Non-pigmented ciliary epithelial cell (primary cell): ENCODE measurements around the gene KDM1A.

Experiments
- DNase-seq: peaks from one replicate; pipeline ENCODE4 v3.0.0-alpha.2; 2010; ENCODE audit warnings: low read depth

Gene KDM1A

DNA sequence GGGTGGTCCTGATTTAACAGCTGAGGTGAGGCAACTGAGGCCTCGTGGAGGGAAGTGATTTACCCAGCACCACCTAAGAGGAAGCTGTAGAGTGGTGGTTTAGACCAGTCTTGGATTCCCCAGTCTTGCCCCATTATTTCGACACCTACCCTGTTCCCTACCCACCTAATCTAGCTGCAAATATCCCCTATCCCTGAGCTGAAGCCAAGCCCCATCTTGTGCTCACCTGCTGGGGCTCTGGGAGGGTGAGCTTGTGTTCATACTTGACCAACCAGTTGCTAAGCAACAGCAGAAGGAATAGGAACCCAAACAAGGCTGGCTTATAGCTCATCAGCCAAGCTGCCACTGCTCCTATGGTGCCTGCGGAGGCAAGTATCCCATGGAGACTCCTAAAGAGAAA is 5.6 kb upstream of the KDM1A start:
- DNase-seq = no peak

DNA sequence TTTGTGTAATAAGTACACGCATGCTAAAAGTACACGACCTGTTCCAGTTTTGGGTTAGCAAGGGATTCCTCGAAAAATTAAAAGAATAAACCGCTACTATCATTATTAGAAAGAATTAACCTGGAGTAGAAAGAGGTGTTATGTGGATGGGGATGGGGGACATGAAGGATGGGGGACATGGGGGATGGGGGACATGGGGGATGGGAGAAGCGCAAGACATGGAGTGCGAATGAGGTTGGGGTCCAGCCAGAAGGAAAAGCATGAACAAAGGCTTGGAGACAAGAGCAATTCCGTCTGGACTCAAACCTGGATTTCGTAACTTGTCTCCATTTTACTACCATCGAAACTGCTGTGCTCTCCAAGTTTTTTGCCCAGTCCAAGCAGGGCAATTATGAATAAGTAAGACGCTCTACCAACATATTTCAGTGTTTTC is 591 bp upstream of the KDM1A start:
- no peak for DNase-seq

DNA sequence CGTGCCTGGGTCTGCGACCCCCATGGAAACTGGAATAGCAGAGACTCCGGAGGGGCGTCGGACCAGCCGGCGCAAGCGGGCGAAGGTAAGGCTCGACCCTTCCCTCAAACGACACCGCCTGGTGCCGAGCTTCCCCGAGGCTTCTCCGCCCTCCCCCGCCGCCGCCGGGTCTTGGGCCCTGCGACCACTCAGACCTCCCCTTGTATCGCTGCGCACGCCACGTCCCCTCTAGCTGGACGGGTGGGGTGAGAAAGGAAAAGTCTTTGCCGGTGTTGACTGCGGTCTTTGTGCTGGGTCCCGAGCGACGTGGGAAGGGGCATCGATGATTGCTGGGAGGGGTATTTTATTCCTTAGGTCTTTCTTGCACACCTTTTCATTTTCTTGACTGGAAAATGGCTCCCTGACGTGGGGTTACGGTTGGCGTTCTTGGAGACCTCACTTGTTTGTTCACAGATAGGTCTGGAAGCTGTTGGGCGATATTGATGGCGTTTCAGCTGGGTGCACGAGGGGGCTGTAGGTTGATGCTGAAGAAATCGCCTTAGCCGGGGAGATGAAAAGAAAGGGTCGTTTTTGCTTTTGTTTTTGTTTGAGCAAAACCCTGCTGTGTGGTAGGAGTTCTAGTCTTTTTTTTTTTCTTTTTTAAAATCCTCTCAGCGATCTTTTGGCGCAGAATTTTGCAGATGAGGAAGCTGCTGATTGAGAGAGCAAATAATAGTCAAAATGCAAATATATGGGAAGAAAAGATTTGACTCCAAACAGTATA is 776 bp downstream of the KDM1A start:
- no peak for DNase-seq

DNA sequence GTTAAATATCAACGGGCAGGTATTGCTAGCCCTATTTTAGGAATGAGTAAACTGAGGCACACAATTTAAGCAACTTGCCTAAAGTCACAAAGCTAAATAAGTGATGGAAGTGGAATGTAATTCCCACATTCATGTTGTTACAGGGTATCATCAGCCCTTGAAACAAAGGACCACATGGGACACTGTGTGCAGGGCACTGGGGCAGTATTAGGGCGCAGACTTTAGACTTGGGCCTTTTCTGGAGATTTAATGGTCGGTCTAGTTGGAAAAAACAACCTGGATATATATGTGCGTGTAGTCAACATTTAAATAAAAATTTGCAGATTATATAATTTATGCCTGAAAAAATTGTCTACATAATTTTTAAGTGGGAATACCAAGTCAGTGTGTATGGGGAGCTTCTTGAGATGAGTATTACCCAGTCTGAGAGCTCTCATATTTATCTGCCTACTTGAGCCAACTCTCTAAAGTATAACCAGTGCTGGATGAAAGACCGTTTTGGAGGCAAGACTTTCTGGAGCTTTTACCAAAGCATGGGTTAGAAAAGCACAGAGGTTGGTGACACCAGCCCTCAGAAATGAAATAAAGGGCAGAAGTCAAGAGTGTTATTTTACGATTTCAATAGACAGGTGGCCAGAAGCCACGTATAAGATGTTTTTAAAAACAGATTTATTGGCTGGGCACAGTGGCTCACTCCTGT is 1.6 kb downstream of the KDM1A start:
- DNase-seq = no peak

DNA sequence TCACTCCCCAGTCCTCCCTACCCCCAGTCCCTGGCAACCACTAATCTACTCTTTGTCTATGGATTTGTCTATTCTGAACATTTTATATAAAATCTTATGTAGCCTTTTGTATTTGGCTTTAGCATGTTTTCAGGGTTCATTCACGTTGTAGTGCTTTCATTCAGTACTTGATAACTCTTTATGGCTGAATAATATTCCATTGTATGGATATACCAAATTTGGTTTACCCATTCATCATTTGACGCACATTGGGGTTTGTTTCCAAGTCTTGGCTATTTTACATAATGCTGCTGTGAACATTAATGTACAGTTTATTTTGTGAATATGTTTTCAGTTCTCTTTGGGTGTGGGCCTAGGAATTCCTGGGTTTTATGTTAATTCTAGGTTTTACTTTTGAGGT is 2.6 kb downstream of the KDM1A start:
- DNase-seq = no peak

DNA sequence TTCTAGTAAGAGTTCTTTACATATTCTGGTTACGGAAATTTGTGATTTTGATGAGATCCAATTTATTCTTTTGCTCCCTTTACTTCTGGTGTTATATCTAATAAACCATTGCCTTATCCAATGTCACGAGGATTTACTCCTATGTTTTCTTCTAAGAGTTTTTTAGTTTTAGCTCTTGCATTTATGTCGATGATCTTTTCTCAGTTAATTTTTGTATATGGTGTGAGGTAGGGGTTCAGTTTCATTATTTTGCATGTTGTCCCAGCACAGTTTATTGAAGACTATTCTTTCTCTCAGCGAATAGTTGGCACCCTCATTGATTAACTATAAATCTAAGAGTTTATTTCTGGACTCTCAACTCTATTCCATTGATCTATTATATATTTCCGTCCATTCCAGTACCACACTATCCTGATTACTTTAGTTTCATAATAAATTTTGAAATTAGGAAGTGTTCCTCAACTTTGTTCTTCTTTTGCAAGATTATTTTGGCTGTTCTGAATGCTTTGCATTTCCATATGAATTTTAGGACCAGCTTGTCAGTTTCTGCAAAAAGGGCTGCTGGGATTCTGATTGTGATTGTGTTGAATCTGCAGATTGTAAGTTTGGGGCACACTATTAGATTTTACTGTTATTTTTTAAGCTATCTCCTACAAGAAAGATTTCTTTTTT is 4.0 kb downstream of the KDM1A start:
- DNase-seq = no peak

DNA sequence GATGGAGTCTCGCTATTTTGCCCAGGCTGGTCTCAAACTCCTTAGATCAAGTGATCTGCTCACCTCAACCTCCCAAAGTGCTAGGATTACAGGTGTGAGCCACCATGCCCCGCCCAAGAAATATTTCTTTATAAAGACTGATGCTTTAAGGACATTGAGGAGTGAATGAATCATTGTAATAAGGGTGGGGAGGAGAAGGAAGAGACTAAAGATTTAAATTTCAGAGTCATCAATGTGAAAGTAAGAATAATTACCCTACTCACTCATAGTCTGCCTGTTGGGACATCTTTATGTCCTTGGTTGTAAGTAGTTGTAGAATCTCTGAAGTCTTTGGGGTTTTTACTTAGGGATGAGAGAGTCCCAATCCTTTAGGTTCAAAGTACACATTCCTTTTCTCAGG is 7.3 kb downstream of the KDM1A start:
- DNase-seq = no peak

DNA sequence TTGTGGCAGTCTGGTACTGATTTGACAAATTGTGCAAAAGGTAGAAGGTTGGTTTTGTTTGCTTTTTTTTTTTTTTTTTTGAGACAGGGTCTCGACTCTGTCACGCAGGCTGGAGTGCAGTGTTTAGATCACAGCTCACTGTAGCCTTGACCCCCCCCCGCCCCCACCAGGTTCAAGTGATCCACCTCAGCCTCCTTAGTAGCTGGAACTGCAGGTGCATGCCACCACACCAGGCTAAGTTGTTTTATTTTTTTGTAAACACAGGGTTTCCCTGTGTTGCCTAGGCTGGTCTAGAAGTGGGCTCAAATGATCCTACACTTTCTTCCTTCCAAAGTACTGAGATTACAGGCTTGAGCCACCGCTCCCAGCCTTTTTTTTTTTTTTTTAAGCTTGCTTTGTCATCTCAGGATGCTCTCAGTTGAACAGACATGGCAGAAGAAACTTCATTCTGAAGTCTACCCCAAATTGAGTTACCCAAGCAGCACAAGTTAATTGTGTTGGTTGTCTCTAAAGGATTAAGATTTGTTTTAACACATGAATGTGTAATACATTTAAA is 8.2 kb downstream of the KDM1A start:
- DNase-seq = no peak

DNA sequence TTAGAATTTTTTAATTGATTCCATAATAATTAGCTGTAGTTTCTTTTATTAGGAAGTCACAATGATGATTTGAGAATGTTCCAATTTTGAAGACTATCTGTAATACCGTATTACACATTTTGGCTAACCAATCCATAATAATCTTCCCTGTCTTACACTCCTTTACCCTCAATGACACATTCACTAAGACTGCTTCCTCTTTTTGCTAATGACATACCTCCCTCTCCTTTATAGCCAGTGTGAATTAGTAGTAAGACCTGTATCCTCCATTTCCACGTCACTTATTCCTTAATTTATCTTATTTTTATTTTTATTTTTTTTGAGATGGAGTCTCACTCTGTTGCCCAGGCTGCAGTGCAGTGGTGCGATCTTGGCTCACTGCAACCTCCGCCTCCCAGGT is 10.1 kb downstream of the KDM1A start:
- no peak for DNase-seq

DNA sequence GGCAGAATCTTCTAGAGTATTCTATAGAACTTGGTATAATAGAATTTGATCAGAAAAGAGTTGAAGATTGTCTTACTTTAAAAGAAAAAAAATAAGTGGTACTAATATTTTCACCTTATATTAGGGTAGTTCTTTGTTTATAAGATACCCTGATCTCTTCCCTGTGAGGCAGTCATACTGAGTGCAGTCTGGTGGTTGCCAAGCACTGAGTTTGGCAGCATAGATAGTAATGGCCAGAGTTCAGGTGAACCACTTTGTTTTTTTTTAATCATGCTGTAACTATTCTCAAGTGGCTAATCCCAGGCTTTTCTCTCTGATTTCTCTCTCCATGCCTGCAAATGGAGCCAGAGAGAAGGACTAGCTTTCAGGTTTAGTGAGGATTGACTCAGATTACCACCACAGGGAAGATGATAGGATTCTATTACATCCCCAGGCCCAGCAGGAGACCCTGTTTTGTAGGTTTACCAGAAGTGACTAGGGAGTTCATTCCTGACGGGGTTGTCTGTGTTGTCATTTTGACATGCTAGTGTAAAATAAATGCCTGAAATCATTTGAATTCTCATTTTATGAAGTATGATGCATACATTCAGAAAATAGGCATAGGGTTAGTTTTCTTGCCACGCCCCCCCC is 16.7 kb downstream of the KDM1A start:
- no peak for DNase-seq

DNA sequence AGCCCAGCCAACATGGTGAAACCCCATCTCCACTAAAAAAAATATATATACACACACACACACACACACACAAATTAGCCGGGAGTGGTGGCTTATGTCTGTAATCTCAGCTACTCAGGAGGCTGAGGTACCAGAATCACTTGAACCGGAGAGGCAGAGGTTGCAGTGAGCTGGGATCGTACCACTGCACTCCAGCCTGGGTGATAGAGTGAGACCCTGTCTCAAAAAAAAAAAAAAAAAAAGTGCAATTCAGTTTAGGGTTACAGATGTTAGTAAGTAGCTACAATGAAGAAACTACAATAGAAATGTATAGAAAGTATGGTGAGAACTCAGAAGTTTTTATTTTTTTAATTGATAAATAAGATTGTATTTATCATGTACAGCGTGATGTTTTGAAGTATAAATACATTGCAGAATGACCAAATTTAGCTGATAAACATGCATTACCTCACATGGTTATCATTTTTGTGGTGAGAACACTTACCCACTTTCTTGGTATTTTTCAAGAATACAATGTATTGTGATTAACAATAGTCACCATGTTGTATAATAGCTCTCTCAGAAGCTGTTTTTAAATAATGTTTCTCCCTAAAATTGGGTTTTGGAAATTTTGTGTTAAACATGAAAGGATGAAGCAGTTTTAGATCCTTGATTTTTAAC is 17.9 kb downstream of the KDM1A start:
- DNase-seq = no peak

DNA sequence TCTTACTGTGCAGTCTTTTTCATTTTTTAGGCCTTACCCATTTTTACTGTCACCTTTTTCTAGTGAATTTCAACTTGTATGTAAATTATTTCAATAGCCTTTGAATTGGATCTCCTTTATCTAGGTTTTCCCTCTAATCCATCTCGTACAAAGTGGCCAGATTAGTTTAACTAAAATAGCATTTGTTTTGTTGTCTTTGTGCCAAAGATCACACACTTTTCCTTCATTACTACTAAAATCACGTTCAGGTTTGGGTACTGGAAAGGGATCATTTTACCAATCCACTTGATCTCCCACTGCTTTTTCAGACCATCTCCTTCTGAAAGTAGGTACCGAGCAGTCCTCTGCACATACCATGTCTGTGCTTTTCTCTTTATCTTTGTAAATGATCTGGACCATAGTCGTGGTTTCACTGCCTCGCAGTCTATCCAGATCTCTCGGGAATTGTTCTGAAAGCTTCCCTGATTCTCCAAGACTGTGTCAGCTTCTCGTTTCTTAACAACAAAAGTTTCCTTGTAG is 20.1 kb downstream of the KDM1A start:
- DNase-seq = no peak

DNA sequence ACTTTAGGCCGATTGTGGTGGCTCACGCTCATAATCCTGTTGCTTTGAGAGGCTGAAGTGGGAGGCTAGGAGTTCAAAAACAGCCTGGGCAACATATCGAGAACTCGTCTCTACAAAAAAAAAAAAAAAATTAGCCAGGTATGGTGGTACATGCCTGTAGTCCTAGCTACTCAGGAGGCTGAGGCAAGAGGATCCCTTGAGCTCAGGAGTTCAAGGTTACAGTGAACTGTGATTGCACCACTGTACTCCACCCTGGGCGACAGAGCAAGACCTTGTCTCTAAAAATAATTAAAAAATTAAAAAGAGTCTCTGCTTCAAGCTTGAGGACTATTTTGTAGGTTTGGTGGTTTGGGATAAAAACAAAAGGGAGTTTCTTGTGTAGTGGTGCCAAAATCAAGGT is 21.2 kb downstream of the KDM1A start:
- no peak for DNase-seq

DNA sequence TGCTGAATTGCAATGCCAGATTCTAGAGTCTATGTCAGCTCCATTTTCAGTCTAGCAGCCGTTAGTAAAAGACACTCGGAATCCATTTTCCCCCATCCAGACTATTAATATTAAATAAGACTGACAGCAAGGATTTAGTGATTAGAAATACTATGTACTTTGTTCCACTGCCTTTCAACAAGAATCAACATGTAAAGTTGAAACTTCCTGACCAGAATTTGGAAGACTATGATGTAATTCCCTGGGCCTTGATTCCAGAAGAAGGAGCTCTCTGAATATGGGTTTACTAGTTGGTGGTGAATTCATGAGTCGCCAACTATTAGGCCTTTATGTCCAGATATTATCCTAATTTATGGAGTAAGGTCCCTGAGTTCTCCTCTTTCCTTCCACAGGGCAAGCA is 24.8 kb downstream of the KDM1A start:
- DNase-seq = no peak

DNA sequence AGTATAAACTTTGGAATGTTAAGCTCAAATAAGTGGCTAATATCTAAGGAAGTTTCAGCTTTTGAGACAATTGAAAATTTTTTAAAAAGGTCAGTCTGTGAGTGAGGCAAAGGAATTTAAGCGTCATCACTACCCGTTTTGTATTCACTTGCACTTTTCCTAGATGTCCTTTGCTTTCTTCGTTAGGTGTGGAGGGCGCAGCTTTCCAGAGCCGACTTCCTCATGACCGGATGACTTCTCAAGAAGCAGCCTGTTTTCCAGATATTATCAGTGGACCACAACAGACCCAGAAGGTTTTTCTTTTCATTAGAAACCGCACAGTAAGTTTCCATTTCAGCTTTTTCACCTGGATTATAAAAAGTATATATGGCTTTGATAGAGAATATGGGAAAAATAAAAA is 30.9 kb downstream of the KDM1A start:
- DNase-seq = no peak

DNA sequence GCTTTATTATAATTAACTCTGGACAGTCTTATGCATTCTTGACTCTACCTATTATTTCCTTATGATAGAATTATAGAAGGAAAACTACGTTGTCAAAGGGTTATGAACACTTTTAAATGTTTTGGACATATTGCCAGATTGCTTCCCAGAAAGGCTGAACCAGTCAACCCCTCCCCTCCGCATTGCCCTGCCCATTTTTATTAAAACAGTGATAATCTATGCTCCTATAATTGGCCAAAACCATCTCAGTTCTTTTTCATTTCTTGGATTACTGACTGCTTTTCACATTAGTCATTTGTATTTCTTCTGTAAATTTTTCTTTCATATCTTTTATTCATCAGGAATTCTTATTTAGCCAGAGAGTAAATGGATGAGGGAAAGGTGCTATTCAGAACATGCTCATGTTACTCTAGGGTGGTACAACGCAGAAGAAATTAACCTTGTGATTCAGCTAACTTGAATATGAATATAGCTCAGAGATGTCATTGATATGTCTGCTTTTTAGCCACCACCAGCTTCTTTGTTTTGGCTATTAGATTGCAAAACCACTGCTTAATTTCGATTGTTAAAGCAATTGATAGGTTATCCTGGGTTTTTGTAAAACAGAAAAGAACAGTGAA is 32.1 kb downstream of the KDM1A start:
- no peak for DNase-seq

DNA sequence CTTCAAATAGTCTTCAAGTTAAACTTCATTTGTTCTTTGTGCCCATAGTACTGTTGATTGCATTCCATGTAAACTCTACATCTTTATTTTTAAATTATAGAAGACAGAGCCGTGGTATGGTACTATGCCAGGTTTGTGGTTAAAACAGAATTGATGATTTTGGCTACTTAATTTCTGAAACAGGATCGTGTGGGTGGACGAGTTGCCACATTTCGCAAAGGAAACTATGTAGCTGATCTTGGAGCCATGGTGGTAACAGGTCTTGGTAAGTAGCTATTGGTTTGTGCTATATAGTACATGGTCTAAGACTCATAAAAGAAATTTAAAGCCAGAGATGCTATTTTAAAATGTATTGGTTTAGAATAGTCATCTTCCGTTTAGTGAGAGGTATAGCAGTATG is 38.0 kb downstream of the KDM1A start:
- no peak for DNase-seq

DNA sequence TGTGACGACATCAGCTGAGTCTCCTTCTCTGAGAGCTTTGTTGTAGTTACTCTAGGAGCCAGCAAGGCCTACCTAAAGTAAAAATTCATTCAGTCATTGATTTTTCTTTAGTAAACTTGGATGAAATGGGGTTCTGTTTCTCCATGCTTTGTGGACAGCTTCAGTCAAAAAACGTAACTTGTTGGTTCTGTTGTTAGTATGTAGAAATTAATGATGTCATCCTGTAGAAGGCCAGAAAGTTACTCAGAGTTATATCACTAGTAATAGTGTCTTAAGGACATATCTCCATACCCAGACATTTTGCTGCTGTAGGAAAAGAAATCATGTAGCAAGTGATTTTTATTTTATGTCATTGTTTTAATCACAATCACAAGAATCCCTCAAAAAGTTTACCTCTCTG is 43.0 kb downstream of the KDM1A start:
- no peak for DNase-seq

DNA sequence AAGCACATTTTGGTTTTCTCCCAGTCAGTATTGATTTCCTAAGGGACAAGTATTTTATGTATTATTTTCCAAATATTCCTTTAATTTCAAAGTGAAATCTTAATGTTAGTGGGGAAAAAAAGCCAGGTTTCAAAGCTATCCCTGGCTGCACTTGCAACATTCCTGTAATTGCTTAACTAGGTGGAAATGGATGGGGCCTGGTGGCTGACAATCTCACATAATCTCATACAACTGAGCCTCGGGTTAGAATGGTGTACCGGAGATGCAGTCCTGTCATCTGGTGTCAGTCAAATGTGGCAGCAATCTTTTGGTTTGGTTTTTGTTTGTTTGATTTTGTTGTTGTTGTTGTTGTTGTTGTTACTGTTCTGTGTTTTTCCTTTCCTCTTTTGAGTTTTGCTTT is 46.1 kb downstream of the KDM1A start:
- no peak for DNase-seq

DNA sequence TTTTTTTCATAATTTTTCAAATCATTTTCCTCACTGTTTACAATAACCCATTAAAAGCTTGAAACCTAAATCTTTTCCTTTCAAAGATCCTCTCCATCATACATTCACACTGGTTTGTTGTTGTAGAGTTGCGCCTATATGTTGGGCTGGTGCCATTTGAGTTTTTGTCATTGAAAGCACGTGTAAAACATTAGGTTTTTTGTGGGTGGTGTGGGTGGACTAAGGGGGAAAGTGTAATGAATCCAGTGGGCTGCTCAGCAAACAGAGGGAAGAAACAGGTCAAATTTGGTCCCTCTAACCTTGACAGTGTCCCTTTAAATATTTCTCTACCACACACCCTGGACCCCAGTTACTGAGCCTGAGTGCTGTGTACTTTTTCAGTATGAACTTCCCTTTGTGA is 46.8 kb downstream of the KDM1A start:
- DNase-seq = no peak

DNA sequence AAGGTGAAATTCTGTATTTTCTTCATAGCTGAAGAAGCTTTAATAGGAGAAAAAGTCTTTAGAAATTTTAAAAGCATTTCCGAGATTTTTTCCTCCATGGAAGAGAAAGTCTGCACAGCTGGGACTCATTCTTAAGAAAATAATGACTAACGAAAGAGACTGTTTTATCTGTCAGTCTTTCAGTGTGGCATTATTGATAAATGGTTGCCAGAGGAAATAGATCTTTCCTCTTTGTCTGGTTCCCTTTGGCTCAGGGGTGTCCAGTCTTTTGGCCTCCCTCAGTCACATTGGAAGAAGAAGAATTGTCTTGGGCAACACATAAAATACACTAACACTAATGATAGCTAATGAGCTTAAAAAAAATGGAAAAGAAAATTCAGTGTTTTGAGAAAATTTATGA is 49.9 kb downstream of the KDM1A start:
- no peak for DNase-seq
